GM21381 (cell line): ENCODE measurements around the gene AFAP1.

ENCODE experiments used
- ATAC-seq: cut with Tn5 transposase; IDR thresholded peaks from one replicate; pipeline ENCODE4 v1.9.1; 2021; ENCODE audit warnings: mild to moderate bottlenecking, moderate library complexity; ENCODE audit not compliant: unreplicated experiment

The AFAP1 gene

GRCh38 chr4:7894677-7895181 is 44.9 kb downstream of the AFAP1 start:
- ATAC-seq = no peak

DNA sequence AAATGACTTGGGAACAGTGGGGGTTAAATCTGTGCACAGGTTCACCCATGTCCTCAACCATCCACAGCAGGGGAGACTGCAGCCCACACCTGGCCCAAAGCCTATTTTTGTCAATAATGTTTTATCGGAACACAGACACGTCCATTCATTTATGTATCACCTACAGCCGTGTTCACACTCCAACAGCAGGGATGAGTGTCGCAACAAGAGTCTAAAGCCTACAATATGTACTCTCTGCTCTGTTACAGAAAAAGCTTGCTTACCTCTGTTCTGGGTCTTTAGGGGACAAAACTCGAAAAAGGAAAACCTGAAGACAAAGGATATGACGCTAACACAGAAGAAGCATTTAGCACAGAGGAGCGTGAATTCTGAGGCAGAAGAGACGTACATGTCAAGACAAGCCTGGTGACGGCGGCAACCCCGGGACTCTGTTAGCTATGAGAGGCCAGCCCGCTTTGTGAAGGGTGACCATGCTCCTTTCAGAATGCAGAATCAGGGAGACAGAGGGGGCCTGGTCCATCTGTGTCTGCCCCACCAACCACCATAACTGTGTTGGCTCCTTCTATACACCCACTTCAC is 45.5 kb downstream of the AFAP1 start:
- ATAC-seq = no peak

GRCh38 chr4:7893539-7893938 is 46.1 kb downstream of the AFAP1 start:
- no peak for ATAC-seq

DNA sequence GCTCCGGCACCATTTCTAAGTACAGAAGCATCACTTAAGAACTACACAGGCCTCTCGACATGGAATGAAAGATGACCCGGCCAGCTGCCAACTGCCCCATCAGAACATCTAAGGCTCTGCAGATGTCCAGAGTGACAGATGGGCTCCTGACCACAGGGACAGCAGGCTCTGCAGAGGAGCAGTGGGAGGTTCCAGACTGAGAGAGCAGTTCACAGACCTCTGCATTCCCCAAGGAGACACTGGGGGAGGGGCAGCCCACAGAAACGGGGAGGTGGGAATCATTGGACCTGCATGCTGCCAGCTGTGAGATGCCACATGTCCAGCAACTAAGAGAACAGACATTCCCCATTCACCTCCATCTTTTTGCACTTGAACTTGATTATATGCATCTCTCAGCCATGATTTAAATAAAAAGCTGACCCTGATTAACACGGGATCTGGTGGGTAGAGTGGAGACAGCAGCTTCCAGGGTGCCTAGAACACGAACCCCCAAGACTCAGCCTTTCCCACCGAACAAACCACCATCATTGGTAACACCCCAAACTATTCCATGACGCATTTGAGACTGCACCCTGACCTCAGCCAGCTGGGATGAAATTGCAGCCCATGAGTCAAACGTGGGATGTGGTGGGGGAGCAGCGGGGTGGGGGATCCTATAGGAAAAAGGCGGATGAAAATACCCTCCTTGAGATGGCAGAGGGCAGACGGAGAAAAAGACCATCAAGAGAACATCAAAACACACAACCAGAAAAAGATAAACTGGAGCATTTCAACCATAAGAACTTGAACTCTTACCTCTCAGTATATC is 47.2 kb downstream of the AFAP1 start:
- no peak for ATAC-seq

DNA sequence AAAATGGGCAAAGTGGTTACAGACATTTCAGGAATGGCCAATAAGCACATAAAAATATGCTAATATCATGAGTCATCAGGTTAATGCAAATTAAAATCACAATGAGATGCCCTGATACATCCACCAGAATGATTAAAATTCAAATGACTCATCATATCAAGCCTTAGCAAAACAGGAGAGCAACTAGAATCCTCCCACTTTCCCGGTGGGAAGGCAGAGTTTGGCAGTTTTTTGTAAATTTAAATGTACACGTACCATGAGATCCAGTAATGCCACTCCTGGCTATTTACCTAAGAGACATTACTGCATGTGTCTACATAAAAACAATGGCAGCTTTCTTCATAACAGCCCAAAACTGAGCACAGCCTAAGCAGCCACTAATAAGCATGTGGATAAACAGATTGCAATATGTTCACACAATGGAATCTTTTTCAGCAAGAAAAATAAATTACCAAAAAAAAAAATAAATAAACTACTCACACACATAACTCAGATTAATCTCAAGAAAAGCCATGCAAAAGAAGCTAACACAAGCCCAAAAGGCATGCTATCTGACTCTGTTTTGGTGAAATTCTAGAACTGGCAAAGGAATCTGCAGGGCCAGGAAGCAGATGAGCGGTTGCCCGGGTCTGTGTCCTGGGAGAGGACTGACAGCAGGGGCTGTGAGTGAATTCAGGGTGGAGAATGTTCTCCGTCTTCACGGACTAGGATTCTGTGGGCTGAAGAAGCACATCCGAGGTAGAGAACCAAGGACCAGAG is 48.8 kb downstream of the AFAP1 start:
- ATAC-seq = no peak

DNA sequence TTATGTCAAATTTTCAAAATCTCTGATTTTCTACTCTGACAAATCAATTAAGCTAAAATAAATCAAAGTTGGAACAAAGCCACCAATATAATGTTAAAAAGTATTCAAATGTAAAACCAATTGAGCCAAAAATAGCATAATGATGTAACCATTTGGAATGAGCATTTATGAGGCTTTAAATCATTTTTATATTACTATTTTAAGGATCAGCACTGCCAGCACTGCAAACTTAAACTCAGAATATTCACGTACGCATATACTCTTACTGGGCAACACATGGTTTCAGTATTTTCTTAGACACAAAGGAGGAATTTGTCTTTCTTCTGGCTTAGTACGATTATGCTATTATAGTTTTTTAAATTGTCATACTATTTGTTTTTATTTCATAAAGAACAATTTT is 52.2 kb downstream of the AFAP1 start:
- ATAC-seq = no peak

DNA sequence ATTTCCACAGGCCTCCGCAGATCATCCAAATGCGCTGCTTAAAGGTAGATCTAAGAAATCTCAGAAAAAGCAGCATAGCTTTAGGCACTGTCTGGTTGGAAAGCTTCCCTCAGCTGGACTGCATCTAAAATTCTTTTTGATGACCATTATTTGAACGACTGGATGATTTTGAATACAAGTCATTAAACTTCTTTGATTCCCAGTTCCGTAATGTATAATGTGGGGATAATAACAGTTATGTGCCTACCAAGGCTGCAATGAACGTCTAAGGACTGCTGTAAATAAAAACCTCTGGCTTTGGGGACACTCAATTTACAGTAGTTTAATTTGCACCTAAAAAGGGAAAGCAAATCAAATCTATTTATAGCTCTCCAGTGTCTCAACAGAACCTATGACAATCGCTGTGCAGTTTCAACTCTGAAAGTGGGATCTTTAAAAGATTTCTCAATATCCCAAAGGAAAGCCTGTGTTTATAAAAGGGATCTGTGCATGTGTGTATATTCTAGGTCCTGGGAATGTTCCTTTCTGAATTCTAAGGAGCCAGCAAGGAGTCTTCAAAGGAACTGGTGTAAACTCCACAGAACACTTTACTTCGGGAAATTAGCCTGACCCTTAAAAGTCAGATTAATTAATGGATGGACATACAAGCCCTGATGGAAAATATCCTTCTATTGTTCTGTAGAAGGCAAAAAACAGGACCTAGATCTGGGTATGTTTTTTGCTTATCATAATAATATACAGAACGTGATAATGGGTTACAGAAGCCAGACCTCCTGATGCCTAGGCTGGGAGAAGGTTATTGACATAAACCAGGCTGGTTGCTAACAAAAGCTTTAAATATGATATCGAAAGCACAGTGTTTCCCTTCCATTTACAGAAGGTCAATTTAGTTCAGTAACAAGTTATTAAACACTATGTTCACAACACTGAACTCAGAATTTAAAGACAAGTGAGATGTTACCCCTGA is 53.4 kb downstream of the AFAP1 start:
- ATAC-seq = no peak

DNA sequence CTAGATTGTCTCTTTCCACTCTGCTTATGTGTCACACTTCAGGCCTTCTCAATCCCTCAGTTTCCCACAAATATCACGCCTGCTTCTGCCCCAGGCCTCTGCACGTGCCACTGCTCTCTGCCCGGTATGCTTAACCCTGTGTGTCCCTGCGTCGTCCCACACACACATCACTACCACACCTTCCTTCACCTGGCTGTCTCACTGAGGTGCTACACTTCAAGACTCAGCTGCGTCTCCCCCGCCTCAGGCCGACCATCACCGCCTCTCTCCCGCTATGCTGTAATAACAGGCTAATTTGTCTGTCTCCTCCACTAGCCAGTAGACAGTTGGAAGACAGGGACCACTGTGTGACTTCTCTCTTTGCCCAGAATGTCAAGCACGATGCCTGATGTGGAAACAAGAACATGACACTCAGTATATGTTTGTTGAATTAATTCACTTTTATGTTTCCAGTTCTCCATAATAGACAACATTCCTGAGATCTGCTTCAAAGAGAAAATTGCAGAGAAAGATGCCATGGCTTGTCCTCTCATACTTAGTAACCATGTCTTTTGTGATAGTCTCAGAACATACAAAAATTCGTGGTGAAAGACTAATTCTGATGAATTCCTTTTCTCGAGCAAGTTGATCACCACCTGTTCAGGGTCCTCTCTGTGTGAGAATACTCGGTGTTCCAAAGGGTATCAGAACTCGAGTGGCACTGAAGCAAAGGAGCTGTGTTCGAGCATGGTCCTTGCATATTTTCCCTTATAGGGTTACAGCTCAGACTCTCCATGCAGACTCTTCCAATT is 54.2 kb downstream of the AFAP1 start:
- ATAC-seq = no peak

GRCh38 chr4:7880683-7881082 is 59.0 kb downstream of the AFAP1 start:
- ATAC-seq = no peak

- no peak for ATAC-seq
Measured at GRCh38 chr4:7879127-7879526, 60.5 kb downstream of the AFAP1 start.

DNA sequence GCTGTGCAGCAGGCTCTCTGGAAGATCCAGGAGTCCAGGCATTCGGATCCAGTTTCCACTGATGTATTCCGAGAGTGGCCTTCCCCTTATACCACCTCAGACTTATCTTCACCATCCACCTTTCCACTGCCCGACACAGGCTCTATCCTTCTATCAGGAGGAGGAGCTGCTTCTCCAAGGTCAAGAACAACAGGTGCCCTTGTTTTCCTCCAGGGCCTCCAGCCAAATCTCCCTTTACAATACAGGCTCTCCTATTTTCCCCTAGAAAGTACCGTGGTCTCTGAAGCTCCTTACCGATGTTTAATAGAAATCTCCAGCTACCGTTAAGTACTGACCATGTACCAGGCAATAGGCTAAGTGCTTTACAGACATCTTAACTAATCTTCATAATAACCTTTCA is 61.3 kb downstream of the AFAP1 start:
- no peak for ATAC-seq

DNA sequence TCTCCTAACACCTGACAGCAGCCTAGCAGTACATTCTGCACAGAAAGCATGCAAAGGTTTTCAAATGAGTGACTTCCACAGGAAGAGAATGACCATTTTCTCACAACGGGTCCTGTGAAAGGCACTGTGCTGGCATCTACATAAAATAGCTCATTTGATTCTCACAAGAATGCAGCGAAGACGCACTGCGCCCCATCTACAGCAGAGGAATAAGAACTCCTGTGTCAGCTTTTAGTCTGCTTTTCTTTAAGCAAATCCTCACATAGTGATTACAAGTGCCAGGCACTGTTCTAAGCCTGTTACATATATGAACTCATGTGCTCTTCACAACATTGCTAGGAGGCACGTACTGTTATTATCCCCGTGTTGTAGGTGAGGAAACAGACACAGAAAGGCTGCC is 62.5 kb downstream of the AFAP1 start:
- no peak for ATAC-seq

GRCh38 chr4:7876201-7876875 is 63.3 kb downstream of the AFAP1 start:
- no peak for ATAC-seq

DNA sequence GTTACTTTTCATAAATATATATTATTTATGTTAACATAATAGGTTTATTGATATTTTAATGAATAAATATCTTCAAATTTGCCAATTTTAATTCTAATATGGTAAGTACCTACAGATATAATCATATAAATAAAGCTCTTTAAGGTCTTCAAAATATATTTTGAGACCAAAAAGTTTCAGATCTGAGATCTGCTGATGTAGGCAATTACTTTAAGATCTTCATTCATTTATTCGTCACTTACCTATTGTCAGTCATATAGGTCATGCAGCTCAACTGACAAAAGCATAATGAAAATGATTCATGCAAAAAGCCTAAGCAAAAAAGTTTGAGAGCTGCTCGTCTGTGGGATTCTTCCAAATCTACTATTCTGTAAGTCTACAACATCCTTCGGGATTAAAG is 64.8 kb downstream of the AFAP1 start:
- no peak for ATAC-seq

DNA sequence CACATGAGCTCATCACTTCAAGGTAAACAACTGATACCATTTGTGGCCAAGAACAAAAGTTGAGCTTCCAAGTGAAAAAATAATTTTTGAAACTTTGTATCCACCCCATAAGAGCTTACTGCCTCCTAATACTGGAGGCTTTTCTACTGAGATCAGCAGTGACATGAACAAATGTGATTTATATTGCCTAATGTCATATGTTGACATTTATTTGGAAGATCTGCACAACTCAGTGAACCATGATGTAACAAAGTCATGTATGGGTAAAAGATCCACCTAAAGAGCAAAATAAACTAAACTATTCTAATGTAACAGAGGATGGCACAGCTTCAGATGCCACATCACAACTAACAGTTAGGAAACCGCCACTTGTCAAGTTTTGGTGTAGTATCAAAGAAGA is 65.8 kb downstream of the AFAP1 start:
- no peak for ATAC-seq

DNA sequence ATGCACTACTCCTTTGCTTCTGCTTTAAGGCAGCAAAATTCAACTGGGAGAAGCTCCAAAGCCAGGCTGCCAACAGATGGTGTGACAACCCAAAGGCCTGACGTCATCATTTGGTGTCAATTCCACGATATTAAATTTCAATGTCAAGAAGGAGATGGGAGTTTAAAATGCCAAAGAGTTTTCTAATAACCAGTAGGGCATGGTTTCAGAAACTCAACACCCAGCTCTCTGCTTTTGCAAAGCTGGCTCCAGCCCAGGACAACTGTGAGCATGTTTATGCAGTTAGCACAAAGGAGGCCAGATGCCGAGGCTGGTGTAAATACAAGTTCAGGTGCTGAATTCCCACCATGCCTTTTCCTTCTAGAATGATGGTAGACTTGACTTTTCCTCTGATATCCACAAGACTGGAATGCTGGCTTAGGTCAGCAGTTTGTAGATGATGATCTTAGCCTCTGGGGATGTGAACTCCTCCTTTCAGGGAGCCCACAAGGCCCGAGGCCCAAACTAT is 67.3 kb downstream of the AFAP1 start:
- ATAC-seq = no peak

DNA sequence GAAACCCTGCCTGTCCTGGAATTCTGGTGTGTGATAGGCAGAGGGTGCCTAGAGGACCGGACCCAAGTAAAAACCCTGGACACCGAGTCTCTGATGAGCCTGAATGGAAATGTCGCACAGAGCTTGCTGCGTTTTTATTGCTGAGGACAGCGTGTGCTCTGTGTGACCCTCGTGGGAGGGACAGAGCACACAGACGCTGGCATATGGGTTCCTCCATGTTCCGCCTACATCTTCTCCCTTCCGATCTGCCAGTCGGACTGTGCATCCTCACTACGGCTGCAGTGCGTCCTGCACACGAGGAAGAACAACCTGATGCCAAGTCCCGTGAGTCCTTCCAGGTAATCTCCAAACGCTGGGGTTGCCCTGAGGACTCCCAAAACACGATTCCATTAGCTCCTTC is 68.3 kb downstream of the AFAP1 start:
- no peak for ATAC-seq

- ATAC-seq = no peak
Measured at GRCh38 chr4:7868892-7869471, 70.7 kb downstream of the AFAP1 start.

DNA sequence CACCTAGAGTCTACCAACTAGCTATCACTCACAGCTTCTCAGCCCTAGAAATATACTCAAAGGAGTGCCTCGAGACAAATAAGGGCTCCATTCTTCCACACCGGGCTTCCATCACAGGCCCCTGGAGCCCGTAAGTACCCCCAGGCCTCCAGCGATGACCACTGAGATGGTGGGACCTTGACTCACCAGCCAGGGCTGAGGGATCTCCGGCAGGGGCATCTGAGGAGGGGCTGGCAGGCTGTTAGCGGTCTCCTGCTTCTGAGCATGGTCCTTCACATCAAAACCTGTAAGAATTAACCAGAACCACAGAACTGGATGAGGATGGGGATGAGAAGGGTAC is 71.3 kb downstream of the AFAP1 start:
- no peak for ATAC-seq
